HL-60 (cell line): ENCODE data around the gene DBN1.

Experiments used
- DNase-seq, 2 experiments: peaks; one replicate each; pipeline ENCODE4 v3.0.0-alpha.2; 2010 to 2020; ENCODE audit warnings: low read depth in 1 of 2, low spot score in 1 of 2
- H3K27ac ChIP-seq: fragments of 250-450 bp; sonication (Bioruptor Pico); replicated peaks from 2 replicates; pipeline ENCODE4 v1.5.1; 2020; ENCODE audit warnings: mild to moderate bottlenecking, moderate library complexity
- H3K27me3 ChIP-seq: fragments of 250-450 bp; sonication (Bioruptor Pico); 2 replicates; pipeline ENCODE4 v1.5.1; 2021; ENCODE audit warnings: mild to moderate bottlenecking, moderate library complexity; ENCODE audit not compliant: insufficient read depth, poor library complexity, severe bottlenecking
- H3K4me3 ChIP-seq: replicated peaks from 2 replicates; pipeline ENCODE4 v1.5.1; 2011; ENCODE audit warnings: mild to moderate bottlenecking, control low read depth, low read length; ENCODE audit not compliant: insufficient read depth
- GABPA ChIP-seq: IDR thresholded peaks from 2 replicates; pipeline ENCODE4 v1.6.1; 2012; ENCODE audit warnings: low read depth
- POLR2AphosphoS5 ChIP-seq: IDR thresholded peaks from 2 replicates; pipeline ENCODE4 v1.6.1; 2012; ENCODE audit warnings: low read depth
- SPI1 ChIP-seq: IDR thresholded peaks from 2 replicates; pipeline ENCODE4 v1.6.1; 2012; ENCODE audit warnings: low read depth, mild to moderate bottlenecking, borderline replicate concordance
- TF ChIP-seq, protein P1 (sequence below): IDR thresholded peaks from 2 replicates; pipeline ENCODE4 v1.6.1; 2012; ENCODE audit warnings: low read depth; ENCODE audit not compliant: insufficient replicate concordance
- TF ChIP-seq, protein P2 (sequence below): IDR thresholded peaks from one replicate; pipeline ENCODE4 v1.5.1; 2011; ENCODE audit warnings: low read length, control low read depth, inconsistent platforms; ENCODE audit not compliant: insufficient read depth

The DBN1 gene

DNA sequence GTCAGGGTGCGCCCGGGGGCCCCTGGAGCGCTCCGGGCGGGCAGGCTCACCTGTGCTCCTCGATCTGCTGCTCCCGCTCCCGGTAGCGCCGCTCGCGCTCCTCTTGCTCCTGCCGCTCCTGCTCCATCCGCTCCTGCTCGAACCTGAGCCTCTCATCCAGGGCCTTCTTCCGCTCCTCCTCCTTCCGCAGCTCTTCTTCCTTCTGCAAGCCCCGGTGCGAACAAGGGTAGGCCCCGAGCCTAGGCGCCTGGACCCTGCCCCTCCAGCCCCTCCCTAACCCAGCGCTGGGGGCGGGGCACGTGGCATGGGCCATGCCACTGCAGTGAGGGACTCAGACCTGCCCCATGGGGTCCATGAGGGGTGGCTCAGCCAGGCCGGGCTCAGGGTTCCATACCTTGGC lies 6.6 kb downstream of the DBN1 start:
- H3K27ac ChIP-seq: peak overlapping the region; percentile 72
- H3K27me3 ChIP-seq: no peaks in the 10 kb centered on the region
- DNase-seq: peak in 1 of 2 experiments; percentile 33
- TF ChIP-seq, protein P1, sequence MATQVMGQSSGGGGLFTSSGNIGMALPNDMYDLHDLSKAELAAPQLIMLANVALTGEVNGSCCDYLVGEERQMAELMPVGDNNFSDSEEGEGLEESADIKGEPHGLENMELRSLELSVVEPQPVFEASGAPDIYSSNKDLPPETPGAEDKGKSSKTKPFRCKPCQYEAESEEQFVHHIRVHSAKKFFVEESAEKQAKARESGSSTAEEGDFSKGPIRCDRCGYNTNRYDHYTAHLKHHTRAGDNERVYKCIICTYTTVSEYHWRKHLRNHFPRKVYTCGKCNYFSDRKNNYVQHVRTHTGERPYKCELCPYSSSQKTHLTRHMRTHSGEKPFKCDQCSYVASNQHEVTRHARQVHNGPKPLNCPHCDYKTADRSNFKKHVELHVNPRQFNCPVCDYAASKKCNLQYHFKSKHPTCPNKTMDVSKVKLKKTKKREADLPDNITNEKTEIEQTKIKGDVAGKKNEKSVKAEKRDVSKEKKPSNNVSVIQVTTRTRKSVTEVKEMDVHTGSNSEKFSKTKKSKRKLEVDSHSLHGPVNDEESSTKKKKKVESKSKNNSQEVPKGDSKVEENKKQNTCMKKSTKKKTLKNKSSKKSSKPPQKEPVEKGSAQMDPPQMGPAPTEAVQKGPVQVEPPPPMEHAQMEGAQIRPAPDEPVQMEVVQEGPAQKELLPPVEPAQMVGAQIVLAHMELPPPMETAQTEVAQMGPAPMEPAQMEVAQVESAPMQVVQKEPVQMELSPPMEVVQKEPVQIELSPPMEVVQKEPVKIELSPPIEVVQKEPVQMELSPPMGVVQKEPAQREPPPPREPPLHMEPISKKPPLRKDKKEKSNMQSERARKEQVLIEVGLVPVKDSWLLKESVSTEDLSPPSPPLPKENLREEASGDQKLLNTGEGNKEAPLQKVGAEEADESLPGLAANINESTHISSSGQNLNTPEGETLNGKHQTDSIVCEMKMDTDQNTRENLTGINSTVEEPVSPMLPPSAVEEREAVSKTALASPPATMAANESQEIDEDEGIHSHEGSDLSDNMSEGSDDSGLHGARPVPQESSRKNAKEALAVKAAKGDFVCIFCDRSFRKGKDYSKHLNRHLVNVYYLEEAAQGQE: no peak
- TF ChIP-seq POLR2AphosphoS5 (no peak), GABPA (no peak), SPI1 (no peak)
- TF ChIP-seq, protein P2, sequence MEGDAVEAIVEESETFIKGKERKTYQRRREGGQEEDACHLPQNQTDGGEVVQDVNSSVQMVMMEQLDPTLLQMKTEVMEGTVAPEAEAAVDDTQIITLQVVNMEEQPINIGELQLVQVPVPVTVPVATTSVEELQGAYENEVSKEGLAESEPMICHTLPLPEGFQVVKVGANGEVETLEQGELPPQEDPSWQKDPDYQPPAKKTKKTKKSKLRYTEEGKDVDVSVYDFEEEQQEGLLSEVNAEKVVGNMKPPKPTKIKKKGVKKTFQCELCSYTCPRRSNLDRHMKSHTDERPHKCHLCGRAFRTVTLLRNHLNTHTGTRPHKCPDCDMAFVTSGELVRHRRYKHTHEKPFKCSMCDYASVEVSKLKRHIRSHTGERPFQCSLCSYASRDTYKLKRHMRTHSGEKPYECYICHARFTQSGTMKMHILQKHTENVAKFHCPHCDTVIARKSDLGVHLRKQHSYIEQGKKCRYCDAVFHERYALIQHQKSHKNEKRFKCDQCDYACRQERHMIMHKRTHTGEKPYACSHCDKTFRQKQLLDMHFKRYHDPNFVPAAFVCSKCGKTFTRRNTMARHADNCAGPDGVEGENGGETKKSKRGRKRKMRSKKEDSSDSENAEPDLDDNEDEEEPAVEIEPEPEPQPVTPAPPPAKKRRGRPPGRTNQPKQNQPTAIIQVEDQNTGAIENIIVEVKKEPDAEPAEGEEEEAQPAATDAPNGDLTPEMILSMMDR: no peak
- peak overlapping the region; percentile 17 for H3K4me3 ChIP-seq

DNA sequence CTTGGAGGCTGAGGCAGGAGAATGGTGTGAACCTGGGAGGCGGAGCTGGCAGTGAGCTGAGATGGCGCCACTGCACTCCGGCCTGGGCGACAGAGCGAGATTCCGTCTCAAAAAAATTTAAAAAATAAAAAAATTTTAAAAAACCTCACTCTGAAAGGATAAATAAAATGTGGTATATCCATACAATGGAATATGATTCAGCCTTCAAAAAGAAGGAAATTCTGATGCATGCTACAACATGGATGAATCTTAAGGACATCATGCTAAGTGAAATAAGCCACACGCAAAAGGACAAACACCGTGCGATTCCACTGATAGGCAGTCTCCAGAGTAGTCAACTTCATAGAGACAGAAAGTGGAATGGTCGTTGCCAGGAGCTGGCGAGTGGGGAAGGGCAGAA lies 8.4 kb downstream of the DBN1 start:
- no peaks in the 10 kb centered on the region for H3K27me3 ChIP-seq
- no peak for DNase-seq
- no peak overlapping the region for H3K4me3 ChIP-seq
- TF ChIP-seq GABPA: no peak
- TF ChIP-seq SPI1: no peak
- TF ChIP-seq, protein P2: no peak
- TF ChIP-seq POLR2AphosphoS5: no peak
- TF ChIP-seq, protein P1: no peak
- H3K27ac ChIP-seq: no peak overlapping the region

DNA sequence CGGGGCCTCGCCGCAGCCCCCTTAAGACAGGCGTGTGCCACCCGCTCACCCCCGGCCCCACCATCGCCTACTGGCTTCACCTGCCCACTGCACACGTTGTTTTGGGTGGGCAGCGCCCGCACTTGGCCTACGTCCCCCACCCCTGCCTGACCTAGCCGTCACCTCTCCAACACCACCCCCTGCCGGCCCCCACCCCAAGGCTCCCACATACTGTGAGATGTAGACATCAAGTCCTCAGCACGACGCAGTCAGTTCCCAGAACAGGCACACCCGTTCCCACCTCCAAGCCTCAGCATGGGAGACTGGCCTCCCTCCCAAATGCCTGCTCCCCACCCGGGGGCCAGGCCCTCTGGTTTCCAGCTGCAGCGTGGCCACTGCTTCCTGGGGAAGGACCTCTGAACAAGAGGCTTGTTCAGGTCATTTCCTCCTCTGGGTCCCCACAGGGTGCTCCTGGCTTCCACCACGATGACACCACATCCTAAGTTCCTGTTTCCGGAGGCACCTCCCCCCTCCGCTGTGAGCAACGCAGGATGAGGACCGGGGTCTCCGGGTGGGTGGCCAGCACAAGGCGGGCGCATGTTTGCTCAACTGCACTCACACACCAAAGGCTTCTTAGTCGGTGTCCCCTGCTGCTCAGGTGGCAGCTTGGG lies 11.3 kb downstream of the DBN1 start:
- TF ChIP-seq SPI1: 0 out of 2 replicates have a peak, but pooled peaks have one; percentile 43
- TF ChIP-seq GABPA: peak; percentile 50
- TF ChIP-seq POLR2AphosphoS5: peak; percentile 73; the same call in 1 of the 2 replicates
- TF ChIP-seq, protein P2: no peak
- TF ChIP-seq, protein P1: no peak
- H3K4me3 ChIP-seq: peak overlapping the region; percentile 58
- no peaks in the 10 kb centered on the region for H3K27me3 ChIP-seq
- DNase-seq: peak; percentile 82 to 89
- H3K27ac ChIP-seq: peak overlapping the region; percentile 69
